ENCODE measurements around the gene CD151.

The CD151 gene

DNA sequence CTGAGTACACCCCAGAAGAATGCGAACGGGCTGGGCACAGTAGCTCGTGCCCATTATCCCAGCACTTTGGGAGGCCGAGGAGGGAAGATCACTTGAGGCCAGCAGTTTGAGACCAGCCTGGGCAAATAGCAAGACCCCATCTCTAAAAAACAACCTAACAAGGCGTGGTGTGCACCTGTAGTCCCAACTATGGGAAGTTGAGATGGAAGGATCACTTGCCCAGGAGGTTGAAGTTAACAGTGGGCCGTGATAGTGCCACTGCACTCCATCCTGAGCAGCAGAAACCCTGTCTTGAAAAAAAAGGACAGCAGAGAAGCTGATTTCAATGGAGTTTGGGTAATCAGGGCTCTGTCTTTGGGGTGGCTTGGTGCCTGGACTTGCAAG is 19.7 kb upstream of the CD151 start:
- in situ Hi-C loops (cut with HindIII; ENCODE audit: low sequenced_read_pairs), result loop anchor here (10.0 kb wide), 1 partner anchor 102 kb away; the partner anchor contains the start of gene CHID1

DNA sequence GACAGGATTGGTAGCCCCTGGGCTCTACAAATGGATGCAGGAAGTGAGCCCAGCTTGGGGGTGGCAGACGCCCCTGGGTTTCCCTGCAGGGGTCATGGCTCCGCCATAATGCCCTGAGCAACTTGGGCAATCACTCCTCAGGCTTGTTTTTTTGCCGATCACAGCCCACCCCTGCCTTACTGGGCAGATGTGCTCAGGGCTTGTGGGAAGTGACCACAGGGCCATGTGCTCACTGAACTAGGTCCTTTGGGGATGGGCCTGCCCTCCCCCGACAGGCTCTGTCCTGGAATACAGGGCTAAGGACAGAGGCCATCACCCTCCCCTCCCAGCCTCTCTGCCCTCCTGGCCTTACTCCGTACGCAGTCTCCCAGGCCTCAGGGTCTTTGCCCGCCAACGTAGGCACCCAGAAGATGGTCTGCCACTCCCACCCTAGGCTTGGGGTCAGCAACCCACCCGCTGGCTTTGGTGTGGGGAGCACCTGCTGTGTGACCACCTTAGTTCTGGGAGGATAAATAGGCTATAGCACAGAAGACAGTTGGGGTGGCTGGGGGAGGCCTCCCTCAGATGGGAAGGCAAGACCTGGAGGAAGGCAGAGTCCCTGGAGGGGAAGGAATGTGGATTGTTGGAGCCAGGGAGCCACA is 19.2 kb upstream of the CD151 start:
- in situ Hi-C loops (cut with HindIII; ENCODE audit: low sequenced_read_pairs), result loop anchor here (10.0 kb wide), 1 partner anchor 101 kb away; the partner anchor contains the start of gene CHID1

GRCh38 chr11:815675-816432 is 16.9 kb upstream of the CD151 start:
- in situ Hi-C loops (cut with HindIII; ENCODE audit: low sequenced_read_pairs), result loop anchor here (10.0 kb wide), 1 partner anchor 99 kb away; the partner anchor contains the start of gene CHID1

- in situ Hi-C loops (cut with HindIII; ENCODE audit: low sequenced_read_pairs), result loop anchor here (10.0 kb wide), 1 partner anchor 98 kb away; the partner anchor contains the start of gene CHID1
Measured at GRCh38 chr11:816433-816779, 16.3 kb upstream of the CD151 start.

DNA sequence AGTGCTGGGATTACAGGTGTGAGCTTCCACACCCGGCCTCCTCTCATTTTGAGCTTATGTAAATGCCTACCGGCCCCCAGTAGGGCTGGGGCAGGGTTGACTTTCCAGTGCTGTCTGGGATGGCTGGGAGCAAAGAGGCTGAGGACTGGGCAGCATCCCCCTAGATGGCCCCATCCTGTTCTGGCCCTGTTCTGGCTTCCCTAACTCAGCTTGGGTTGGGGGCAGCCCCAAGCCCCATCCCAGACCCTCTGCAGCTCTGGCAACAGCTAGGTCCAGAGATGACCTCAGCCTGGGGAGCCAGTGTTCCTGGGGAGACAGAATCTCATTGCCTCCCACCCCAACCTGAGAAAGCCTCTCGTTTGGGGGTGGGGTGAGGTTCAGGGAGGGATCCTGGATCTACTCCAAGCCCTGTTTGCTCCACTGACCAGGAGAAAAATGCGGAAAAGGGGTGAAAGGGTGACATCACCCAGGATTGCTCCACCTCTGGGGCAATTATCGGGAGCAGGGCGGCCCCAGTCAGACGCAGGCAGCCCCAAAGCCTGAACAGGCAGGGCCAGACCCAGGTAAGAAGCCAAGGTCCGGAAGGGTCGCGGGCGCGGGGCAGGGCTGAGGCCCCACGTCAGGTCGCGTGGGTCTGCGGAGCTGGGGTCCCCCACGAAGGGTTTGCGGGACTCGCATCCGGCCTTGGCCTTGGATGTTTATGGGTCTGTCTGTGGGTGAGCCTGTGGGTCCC is 14.2 kb upstream of the CD151 start, which contains the start of gene PNPLA2:
PNPLA2 (plus strand) TSS at position 519 of the 733 bp plus-strand sequence. CDS start 805 bp downstream, outside the sequence.
- in situ Hi-C loops (cut with HindIII; ENCODE audit: low sequenced_read_pairs), result loop anchor here (10.0 kb wide), 1 partner anchor 96 kb away; the partner anchor contains the start of gene CHID1

GRCh38 chr11:819129-819931 is 13.4 kb upstream of the CD151 start:
- in situ Hi-C loops (cut with HindIII; ENCODE audit: low sequenced_read_pairs), result loop anchor here (10.0 kb wide), 1 partner anchor 95 kb away; the partner anchor contains the start of gene CHID1

GRCh38 chr11:819943-820649 is 12.7 kb upstream of the CD151 start:
- in situ Hi-C loops (cut with HindIII; ENCODE audit: low sequenced_read_pairs), result loop anchor here (10.0 kb wide), 1 partner anchor 95 kb away; the partner anchor contains the start of gene CHID1

- in situ Hi-C loops (cut with HindIII; ENCODE audit: low sequenced_read_pairs), result no loop called here
Measured at GRCh38 chr11:820655-821511, 11.9 kb upstream of the CD151 start.

DNA sequence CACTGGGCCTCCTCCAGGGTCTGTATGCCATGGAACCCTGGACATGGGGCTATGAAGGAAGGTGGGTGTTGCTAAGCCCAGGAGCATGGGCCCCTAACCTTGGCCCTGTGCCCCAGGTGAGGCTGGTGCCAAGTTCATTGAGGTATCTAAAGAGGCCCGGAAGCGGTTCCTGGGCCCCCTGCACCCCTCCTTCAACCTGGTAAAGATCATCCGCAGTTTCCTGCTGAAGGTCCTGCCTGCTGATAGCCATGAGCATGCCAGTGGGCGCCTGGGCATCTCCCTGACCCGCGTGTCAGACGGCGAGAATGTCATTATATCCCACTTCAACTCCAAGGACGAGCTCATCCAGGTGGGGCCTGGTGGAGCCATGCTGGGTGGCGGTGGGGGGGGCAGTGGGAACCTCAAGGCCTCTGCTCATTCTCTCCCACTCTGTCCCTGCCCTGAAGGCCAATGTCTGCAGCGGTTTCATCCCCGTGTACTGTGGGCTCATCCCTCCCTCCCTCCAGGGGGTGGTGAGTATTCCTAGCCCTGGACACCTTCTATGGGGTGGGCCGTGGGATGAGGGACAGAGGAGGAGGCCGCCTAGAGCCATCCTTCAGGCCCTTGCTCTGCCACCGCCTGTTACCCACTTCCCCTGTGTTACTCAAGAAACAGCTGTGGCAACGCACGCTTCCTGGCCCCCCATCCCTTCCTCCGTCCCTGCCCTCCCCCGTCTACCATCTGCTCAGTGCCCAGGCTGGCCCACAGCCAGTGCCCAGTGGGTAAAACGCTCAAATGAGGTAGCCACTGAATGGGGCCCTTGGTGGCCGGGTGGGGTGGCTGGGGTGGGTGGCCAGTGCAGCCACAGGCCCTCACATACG is 11.0 kb upstream of the CD151 start:
- in situ Hi-C loops (cut with HindIII; ENCODE audit: low sequenced_read_pairs), result no loop called here

GRCh38 chr11:823441-824291 is 9.1 kb upstream of the CD151 start:
- in situ Hi-C loops (cut with HindIII; ENCODE audit: low sequenced_read_pairs), result no loop called here

DNA sequence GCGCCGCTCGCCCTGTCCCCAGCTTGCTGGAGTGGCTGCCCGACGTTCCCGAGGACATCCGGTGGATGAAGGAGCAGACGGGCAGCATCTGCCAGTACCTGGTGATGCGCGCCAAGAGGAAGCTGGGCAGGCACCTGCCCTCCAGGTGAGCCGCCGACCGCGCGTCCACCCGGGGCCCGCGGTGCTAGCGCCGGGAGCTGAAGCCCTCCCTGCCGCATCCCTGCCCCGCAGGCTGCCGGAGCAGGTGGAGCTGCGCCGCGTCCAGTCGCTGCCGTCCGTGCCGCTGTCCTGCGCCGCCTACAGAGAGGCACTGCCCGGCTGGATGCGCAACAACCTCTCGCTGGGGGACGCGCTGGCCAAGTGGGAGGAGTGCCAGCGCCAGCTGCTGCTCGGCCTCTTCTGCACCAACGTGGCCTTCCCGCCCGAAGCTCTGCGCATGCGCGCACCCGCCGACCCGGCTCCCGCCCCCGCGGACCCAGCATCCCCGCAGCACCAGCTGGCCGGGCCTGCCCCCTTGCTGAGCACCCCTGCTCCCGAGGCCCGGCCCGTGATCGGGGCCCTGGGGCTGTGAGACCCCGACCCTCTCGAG is 8.4 kb upstream of the CD151 start:
- in situ Hi-C loops (cut with HindIII; ENCODE audit: low sequenced_read_pairs), result no loop called here

- in situ Hi-C loops (cut with HindIII; ENCODE audit: low sequenced_read_pairs), result no loop called here
Measured at GRCh38 chr11:824942-825341, 7.8 kb upstream of the CD151 start.

DNA sequence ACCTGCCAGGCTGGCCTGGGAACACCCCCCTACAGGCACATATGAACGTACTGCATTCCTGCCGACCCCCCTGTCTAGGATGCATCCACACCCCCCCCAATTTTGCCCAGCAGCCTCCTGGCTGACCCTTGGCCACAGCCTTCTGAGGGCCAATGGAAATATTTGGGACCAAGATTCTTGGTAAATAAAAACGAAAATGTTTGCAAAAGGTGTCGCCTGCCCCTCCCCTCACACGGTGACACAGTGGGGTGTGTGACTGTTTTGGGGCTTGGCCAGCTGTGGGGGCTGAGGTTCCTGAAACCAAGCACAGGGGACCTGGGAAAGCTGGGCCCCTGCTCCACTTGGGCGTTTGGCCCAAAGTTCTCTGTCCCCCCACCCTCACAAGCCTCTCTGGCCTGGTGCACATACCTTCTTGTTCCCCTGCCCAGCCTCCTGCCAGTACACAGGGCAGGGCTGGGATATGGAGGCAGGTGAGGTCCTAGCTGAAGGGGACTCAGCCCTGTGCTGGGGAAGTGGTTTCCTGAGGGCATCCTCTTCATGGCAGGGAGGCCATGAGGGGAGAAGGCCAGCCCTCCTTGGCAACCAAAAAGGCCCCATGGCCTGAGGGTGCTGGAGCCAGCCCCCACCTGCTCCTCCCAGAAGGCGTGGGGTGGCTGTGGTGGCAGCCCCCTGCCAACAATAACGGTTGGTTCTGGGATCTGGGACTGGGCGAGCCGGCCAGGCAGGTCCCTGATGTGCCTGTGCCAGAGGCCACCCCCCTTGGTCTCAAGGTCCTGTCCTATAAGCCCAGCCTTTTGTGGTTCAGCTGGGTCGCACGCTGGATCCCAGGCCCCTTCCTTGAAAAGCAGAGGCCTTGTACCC is 7.2 kb upstream of the CD151 start:
- in situ Hi-C loops (cut with HindIII; ENCODE audit: low sequenced_read_pairs), result no loop called here

DNA sequence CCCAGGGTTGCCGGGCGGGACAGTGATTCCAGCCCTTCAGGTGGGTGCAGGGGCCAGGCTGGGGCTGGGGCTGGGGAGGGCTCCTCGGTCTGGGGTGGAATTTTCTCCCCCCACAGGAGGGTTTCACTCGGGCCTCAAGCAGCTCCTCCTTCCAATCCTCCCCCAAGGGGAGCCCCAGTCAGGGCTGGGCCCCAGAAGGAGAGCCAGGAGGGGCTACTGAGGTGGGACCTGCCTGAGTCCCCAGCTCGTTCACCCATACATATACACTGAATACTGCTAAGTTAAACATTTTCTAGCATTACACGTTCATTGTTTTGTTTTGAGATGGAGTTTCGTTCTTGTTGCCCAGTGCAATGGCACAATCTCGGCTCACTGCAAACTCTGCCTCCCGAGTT is 6.5 kb upstream of the CD151 start:
- in situ Hi-C loops (cut with HindIII; ENCODE audit: low sequenced_read_pairs), result no loop called here

DNA sequence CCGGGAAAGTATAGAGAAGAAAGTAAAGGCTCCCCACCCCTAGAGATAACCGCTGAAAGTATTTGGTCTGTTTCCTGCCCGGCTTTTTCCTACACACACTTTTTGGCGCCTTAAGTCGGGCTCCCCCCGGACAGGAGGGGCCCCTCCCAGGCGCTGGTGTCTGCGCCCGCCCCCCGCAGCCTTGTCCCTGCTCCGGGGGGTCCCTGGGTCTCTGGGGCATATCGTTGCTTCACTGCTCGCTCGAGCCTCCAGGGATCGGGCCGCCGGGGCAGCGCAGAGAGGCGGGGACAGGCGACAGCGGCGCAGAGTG is 6.0 kb upstream of the CD151 start:
- in situ Hi-C loops (cut with HindIII; ENCODE audit: low sequenced_read_pairs), result no loop called here
